ENCODE results near the gene UBAC1.

UBAC1 gene, protein sequence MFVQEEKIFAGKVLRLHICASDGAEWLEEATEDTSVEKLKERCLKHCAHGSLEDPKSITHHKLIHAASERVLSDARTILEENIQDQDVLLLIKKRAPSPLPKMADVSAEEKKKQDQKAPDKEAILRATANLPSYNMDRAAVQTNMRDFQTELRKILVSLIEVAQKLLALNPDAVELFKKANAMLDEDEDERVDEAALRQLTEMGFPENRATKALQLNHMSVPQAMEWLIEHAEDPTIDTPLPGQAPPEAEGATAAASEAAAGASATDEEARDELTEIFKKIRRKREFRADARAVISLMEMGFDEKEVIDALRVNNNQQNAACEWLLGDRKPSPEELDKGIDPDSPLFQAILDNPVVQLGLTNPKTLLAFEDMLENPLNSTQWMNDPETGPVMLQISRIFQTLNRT

DNA sequence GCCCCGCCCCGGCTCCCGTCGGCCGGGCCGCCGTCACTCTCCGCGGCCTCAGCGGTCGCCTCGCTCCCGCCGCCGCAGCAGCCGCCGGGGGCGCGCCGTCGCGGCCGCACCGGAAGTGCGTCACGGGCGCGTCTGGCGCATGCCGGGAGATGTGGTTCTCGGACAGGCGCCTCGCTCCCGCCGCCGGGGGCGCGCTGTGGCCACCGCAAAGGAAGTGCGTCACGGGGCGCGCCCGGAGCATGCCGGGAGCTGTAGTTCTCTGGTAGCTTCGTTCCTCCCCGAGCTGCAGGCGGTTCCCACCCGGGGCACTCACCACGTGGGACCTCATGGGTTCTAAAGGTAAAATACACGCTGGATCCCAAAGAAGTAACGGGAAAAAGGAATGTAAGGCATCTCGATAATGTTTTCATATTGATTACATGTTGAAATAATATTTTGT is at the start of gene UBAC1:
TSS of gene UBAC1 (minus strand) at position 97 of the 439 bp plus-strand sequence. CDS start 211 bp downstream, outside the sequence.
- peak; percentile 93 for DNase-seq

DNA sequence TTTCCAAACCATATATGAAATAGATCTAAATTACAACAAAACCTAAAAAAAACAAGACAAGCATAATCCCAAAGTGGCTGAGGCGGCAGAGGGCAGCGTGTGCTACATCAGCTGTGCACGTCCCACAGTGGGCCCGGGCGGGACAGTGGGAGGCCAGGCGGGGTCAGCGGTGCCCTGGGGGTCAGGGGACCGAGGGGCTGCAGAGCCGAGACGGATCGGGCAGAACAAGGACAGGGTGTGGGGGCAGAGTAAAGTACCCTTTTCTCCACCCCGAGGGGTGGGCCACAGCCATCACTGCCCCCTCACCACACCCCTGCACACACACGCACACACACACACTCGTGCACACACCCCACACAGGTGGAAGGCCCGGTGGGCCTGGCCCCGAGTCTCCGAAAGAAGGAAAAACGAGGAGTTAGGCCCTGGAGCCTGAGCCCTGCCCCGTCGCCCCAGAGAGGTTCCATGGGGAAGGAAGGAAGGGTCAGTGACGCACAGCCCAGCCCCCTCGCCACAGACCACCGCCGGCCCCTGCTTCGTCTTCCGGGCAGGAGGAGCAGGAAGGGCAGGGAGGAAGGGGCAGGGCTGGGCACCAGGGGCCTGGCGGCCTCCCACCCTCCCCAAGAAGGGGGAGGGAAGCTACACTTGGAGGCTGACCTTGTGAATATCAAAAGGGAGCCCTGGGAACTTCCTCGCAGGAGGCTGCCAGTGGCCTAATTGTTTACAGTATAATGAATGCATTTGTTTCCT is 49.6 kb upstream of the UBAC1 start:
- no peak for DNase-seq

DNA sequence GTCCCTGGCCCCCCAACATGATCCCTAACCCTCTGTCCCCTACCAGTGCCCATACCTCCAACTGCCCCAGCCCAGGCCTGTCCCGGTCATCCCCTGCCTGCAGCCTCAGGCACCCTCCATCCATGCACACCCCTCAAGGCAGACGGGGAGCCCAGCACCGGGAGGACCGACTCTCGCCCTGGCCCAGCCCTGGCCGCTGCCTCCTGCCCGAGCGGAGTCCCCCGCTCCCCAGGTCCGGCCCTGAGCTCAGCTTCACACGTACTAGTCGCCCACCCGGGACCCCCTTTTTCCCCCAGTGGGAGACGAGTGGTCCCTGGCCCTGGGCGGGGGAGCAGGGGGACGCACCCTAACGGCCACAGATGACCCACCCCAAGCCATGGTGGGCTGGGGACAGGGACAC is 49.0 kb upstream of the UBAC1 start:
- DNase-seq, result no peak

DNA sequence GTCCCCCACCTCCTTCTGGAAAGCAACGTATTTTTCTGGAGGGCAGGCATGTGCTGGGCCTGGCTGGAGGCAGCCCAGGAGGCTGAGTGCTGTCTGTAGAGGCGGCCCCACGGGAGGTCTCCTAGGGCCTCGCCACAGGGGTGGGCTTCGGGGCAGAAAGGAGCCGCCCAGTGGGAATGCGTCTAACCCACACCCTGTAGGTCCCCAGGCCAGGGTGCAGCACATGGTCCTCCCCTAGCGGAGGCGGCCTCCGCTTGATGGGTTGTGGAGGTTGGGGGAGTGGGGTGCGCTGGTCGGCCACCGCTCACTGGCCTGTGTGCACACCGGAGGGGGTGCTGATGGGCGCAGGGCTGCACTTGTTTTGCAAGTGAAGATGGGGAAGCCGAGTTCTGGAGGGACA is 48.3 kb upstream of the UBAC1 start:
- no peak for DNase-seq

DNA sequence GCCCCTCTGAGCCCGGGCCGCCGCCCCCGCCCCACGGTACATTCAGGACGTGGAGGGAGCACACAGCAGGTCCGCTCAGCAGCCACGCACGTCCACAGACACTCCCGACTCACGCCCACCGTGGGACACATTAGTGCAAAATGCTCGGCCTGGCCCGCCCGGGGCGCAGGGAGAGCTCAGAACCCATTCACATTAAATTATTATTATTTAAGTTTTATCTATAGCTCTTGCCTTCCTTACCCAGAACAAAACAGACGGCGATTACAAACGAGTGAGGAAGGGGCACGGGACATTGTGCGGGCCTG is 47.5 kb upstream of the UBAC1 start:
- DNase-seq, result no peak

DNA sequence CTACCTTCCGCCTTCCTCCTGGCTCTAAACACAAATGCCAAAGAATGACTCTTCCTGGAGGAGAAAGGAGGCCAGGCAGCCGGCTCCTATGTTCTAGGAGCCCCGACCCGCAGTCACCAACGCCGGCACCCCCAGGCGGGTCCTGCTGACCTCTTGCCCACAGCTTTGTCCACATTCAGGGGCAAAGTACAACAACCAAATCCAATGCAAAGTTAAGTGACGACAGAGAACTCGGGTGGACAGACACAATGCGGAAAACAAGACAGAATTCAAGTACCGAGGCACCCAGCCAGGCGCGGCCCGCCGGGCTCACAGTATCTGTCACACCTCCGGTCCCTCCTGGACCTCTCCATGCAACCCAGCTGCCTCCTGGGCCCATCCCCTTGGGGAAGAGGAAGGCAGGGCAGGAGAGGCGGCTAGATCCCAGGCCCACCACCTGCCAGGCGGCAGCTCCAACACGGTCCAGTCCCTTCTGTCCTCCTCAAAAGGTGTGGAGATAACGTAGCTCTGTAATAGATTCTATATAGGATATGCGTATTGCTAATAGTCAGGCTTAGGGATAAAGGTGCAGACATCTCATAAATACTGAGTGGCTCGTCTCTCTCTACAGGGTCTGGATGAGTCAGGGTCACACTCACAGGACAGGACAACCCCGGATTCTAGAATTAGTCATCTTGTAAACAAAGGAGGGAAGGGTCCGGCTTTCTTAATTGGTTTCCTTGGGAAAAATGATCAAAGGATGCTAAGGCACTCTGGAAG is 46.9 kb upstream of the UBAC1 start:
- no peak for DNase-seq

DNA sequence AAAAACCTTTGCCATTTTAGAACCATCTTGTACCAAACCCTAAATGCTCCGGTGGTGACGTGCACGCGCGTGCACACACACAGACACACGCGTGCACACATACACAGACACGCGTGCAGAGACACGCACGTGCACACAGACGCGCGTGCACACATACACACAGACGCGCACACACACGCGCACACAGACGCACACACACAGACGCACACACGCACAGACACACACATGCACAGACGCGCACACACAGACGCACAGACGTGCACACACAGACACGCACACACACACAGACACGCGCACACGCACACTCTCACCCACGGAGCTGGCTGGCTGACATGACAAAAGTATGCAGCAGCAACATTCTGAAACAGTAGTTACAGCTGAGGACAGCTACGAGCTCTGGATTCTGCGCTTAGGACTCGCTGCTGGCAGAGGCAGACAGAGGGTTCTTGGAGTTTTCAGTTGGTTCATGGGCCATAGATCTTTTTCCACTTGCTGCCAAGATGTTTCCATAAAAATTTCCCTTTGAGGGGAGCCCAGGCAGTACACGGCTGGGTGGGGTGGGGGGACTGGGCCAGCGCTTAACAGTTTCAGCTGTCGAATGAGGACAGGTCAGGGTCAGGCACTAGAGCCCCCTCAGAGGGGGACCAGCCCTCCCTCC is 46.2 kb upstream of the UBAC1 start:
- no peak for DNase-seq

DNA sequence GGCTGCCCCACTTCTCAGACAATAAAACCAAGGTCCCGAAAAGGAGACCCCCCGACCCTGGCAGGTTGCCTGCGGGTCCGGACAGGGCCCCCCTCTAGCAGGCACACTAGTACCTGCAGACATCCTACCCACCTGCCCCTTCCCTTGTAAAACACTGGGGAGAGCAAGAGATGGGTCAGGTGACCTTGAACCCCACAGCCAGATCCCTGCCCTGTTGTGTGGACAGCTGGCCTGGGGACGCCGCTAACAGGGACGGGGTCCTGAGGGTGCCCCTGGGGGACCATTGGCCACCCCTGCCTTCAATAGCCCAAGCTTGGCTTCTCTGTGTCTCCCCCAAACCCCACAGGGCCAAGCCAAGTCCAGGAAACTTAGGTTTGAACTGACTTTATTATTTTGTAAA is 45.0 kb upstream of the UBAC1 start:
- no peak for DNase-seq

DNA sequence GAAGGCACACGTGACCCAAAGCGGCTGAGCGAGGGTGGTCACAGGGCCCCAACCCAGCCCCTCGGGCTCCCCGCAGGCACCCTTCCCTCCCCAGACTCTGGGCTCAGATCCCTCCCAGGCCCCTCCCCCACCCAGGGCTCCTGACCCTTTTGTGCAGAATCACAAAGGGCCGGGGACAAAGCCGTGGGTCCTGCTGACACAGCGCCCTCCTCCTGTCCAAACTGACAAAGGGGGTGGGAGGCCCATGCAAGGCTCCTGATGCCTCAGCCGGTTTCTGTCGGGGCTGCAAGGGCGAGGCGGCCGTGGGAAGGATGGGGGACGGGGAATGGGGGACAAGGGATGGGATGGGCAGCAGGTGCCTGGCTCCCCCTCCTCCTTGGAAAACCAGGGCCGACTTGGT is 43.5 kb upstream of the UBAC1 start:
- DNase-seq, result no peak

DNA sequence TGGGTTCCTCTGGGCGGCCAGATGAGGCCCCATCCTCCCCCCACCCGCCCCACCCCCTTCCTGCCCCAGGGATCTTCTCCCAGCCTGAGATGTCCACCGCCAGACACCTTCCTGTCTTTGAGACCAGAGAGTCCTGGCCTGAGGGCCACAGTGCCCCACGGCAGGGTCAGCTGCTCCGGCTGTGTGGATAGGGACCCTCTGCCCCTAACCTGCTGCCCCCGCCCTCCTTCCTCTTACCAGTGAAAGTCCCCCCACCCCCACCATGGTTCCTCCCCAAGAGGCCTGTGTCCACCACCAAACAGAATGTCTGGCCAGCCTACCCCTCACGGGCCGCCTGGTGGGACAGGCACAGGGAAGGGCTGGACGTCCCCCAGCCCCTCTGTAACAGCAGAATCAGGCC is 43.0 kb upstream of the UBAC1 start:
- DNase-seq, result no peak

DNA sequence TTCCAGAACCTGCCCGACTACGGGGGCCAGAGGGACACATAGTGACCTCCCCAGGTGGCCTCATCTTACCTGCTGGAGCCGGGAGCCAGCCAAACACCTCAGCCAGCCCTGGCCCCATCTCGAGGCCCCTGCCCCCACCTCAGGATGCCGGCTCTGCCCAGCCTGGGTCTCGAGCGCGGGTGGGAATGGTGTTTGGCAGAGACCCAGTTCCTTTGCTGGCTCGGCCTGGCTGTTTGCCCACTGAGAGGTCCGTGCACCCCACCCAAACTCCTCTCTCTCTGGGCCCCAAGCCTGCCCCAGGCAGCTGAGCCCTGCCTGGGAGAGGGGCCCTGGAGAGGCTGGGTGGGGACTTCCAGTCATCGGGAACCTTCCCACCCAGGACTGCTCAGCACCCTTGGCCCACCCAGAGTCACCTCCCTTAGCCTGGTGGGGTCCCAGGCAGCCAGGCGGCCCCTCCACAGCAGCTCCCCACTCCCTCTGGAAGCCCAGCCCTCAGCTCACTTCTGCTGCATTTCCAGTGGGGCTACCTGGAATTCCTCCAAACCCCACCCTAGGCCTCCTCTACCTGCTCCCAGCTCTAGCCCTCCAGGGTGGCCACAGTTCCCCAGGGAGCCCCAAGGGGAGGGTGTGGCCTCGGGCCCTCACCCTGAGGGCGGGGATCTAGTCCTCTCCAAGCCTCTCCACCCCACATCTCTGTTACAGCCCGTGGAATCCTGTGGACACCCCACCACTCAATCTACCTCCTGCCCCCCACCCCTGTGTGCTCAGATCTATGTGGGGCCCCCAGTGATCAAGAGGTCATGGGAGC is 42.4 kb upstream of the UBAC1 start:
- DNase-seq, result no peak

DNA sequence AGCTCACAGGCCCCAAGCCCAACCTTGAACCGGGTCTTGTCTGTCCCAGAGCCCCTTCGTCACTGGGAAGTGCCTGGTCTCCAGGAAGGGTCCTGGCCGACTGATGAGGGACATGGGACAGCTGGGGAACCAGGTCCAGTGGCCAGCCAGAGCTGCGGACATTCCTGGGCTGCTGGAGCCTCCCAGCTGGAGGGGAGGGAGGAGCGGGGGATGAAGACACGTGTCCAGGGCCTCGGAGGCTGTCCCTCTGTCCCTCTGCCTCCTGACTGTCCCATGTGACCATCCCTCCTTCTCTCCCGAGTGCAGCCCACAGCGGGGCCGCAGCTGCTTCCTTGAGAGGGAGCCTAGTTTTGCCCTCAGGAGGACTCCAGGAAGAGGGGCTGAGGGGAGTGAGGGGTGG is 41.7 kb upstream of the UBAC1 start:
- DNase-seq, result no peak

DNA sequence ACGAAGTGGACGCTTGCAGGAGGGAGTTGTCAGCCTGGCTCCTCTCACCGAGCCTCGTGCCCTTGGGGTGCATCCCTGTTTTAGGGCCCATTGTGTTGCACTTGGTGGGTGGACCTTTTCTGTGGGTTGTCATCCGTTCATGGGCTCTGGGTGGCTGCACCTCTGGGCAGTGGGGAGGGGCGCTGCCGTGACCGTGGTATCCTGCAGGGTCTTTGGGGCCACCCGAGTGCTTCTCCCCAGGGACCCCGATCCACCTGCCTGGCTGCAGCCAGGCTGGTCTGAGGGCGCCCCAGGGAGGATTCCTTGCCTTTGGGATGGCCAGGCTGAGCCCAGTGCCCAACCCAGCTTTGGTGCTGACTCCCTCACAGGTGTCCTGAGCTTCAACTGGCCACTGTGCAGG is 41.0 kb upstream of the UBAC1 start:
- no peak for DNase-seq

DNA sequence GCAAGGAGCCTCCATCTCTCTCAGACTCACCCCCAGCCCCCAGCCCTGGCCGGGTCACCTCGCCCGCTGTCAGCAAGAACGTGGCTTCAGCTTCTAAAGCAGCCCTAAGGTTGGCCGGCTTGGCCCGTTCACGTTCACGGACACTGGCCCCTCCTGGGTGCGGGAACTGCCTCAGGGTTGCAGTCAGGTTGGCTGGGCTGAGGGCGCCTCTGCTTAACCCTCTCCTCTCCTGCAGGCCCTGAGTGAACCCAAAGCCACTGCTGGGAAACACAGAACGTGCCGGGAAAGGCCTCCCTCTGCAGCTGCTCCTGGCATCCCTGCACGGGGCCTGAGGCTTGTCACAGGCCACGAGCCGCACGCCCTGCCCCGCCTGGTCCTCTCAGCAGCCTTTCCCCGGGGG is 40.1 kb upstream of the UBAC1 start:
- DNase-seq, result no peak

DNA sequence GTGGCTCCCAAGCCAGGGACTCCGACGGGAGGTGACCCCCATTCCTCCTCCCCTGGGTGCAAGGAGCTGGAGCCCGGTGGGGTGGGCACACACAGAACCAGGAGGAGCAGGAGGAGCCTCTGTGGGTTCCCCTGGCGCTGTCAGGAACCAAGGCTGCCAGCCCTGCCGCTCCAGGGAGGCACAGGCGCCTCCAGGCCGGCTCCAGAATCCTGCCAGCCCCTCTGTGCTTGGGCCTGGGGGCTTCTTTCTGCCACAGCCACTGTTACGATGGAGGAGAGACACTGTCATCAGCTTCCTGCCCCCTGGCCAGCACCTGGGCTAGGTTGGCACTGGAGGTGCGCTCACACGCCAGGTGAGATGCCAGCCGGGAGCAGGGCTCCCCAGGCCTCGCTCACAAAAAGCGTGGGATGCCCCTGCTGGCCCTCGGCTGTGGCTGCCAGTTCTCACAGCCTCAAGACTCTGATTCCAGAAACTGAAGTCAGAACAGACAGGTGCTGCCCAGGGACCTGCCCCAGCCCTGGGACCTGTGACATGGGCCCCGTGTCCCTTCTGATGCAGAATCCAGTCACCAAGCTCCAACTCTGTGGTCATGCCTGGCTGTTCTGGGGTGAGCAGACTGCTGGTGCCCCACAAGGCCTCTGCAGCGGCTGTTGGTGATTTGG is 37.4 kb upstream of the UBAC1 start:
- no peak for DNase-seq

DNA sequence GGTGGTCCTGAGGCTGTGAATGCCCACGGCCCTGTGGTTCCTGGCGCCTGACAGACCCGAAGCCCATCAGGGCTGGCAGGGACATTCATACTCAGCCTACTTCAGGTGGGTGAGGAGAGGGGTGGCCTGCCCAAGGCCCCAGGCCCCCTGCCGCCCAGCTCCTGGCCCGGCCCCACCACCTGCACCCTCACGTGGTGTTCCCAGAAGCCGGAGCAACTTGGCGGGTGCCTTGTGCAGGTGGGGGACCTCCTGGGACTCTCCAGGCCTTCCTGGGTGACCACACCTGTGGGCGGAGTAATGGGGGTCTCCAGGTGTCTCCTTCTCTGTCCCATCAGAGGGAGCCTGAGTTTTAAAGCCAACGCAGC is 36.8 kb upstream of the UBAC1 start:
- no peak for DNase-seq

DNA sequence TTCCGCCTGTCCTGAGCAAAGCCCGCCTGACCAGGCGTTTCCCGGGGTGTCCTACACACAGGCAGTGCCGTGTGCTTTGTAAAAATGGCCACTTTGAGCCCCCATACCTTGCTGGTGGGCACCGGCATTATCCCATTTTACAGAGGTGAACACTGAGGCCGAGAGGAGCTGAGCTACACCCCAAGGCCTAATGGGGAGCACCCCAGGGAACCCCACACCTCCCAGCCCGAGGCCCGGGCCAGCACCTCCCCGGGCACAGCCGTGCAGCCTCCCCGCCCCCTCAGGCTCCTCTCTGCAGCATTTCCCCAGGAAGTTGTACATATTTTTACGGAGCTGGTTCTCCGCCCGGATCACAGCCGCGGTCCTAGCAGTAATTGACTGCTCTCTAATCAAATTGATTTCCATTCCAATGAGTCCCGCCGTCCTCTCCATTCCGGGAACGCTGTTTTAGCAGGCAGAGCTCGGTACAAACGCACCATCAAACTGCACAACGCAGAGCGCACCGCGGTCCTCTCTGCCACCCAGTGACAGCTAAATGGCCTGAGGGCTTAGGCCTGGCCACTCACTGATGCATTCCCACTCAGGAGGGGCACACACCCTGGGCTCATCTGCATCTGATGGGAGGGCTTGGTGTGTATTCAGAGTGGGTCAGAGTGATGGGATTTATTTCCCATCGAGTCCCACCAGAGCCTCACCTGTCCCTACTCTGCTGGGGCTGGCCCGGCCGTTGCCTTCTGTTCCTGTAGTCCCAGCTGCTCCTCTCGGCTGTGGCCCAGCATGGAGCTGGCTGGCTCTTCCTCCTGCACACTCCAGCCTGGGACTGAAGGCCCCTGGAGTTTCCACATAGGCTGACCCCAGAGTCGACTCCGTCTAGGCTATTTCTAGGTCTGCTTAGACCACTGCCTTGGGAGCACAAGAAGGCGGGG is 36.2 kb upstream of the UBAC1 start:
- DNase-seq, result no peak

DNA sequence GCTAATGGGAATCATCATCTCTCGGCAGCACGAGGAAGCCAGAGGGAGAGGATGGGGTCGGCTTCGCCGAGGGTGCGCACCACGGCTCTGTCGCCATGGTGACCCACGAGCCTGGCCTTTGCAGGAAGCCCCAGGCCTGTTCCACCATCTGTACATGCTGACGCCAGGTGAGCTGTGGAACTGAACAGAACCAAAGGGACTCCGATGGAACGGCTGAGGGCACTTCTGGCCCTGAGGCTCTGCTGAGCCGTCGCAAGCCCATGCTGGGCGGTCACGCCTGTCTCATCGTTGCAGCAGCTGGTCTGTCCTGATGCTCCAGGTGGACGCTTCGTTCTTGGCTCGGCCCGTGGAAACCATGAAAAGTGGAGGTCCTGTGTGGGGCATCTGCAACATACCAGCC is 34.6 kb upstream of the UBAC1 start:
- no peak for DNase-seq

DNA sequence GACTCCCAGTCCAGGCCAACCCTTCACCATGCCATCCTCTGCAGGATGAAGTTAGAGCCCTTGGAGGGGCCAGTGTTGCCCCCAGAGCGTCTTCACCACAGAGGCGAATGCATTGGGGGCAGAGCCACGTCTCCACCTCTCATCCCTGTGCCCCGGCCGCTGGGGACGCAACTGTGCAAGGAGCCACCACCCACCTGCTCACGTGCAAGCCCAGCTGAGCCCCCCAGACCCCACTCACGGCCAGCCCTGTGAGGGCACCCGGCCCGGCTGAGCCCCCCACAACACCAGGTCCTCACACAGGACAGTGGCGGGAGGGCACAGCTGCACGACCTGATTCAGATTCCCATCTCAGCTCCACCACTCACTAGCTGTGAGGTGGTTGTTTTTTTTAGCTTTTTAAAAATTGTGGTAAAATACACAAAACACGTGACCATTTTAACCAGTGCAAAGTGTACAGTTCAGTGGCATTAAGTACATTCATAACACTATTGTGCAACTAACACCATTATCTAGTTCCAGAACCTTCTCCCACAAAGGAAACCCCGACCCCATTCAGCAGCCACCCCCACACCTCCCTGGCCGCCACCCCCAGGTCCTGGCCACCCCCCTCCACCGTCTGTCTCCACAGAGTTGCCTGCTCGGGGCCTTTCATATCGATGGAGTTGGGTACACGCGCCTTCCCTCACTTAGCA is 33.5 kb upstream of the UBAC1 start:
- peak; percentile 80 for DNase-seq

All from MV-4-11 (cell line).